SK-N-MC (cell line): ENCODE results near the gene ASPG.

Experiments
- FOXP2 ChIP-seq: optimal IDR thresholded peaks from 2 replicates; pipeline ENCODE3; 2011; ENCODE audit warnings: mild to moderate bottlenecking, moderate library complexity; ENCODE audit not compliant: insufficient read depth; ENCODE audit errors: extremely low read length, control extremely low read depth
- POLR2AphosphoS5 ChIP-seq: IDR thresholded peaks from 2 replicates; pipeline ENCODE4 v1.6.1; 2012; ENCODE audit warnings: mild to moderate bottlenecking, low read depth, low read length, borderline replicate concordance

DNA sequence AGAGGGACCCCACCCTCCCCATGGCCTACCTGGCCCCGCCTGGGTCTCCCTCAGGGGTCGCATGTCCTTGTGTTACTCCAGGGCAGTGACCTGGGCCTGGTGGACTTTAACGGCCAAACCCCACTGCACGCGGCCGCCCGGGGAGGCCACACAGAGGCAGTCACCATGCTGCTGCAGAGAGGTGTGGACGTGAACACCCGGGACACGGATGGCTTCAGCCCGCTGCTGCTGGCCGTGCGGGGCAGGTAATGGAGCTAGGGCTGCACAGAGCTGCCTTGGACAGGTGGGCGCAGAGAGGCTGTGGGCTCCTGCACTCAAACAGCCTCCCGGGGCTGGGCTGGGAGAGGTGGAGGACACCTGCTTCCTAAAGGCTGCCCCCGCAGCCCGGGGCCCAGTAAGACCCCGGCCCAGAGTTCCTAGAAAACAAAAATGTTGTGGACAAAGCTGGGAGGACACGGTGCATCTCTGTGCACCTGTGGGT, 21.6 kb downstream of the ASPG start:
- TF ChIP-seq POLR2AphosphoS5 (no peak), FOXP2 (no peak)
